ENCODE results near the gene SUSD3. TPM values are rescaled to one million over a fixed set of nuclear protein-coding genes. Genes with fewer than 3 reads are reported as not detected.

The SUSD3 gene
- total and polyA plus RNA-seq, 2 of the 4 experiments (the other 2 are of a cell fraction) = 0.54 to 1.5 TPM

- no peak overlapping the region for H2BK5ac ChIP-seq (ENCODE audit: low read depth, low read length, poor library complexity, severe bottlenecking)
- H2BK15ac ChIP-seq (ENCODE audit: low read depth, low read length) = no peak overlapping the region
- H3K4me3 ChIP-seq (ENCODE audit: insufficient read depth, low read depth, low read length) = no peak overlapping the region
- no peak overlapping the region for H3K9ac ChIP-seq (ENCODE audit: low read depth, low read length)
- no peak overlapping the region for H2AK5ac ChIP-seq (ENCODE audit: low read depth, low read length)
- no peak overlapping the region for H3K27ac ChIP-seq (ENCODE audit: insufficient read depth, low read length)
- no peak overlapping the region for H2AK9ac ChIP-seq (replicated peaks; ENCODE audit: low read depth, low read length, poor library complexity)
- H3K4ac ChIP-seq (ENCODE audit: low read depth, low read length) = no peak overlapping the region
- H3K9me3 ChIP-seq (ENCODE audit: control insufficient read depth, insufficient read depth, low read length) = no peaks in the 10 kb centered on the region
- no peak overlapping the region for H4K91ac ChIP-seq (ENCODE audit: insufficient read depth, low read depth, low read length)
- H3K4me1 ChIP-seq (ENCODE audit: control insufficient read depth, insufficient read depth, low read length) = peaks cover 19% of the 10 kb centered on the region
- ATAC-seq (ENCODE audit: low read depth) = no peak
- H4K5ac ChIP-seq (ENCODE audit: low read depth, low read length) = no peak overlapping the region
- no peak overlapping the region for H2AFZ ChIP-seq (replicated peaks; ENCODE audit: low read length, poor library complexity)
- no peak overlapping the region for H4K8ac ChIP-seq (ENCODE audit: low read depth in 2 of 2, low read length in 2 of 2)
- 97% methylated on average over 6 of the region's 10 CpGs; no CpG with 5 or more reads in 1 of the 2 experiments for WGBS, 2 experiments (ENCODE audit: extremely low coverage in 2 of 2, insufficient read length in 1 of 2)
- H4K20me1 ChIP-seq (ENCODE audit: insufficient read depth, low read length) = peaks cover 24% of the 10 kb centered on the region
- peaks cover 11 to 53% of the 10 kb centered on the region in 2 experiments for H3K79me1 ChIP-seq (ENCODE audit: low read depth in 1 of 2, low read length in 2 of 2)
- H3K27me3 ChIP-seq (ENCODE audit: control insufficient read depth, insufficient read depth, low read length) = no peaks in the 10 kb centered on the region
- no peak overlapping the region for H3K4me2 ChIP-seq (ENCODE audit: low read depth, low read length)
- ChIA-PET POLR2A (ENCODE audit: unreplicated experiment) (no interaction called here), CTCF (interaction anchor here (0.9 kb wide), 1 partner anchor 17 kb away, joined by 5 read pairs; no protein-coding TSS in a partner anchor)
- in situ Hi-C loops (cut with MboI; ENCODE audit: low sequenced_read_pairs) = no loop called here
- H2BK20ac ChIP-seq (ENCODE audit: low read depth, low read length) = no peak overlapping the region
- H3K36me3 ChIP-seq (ENCODE audit: control insufficient read depth, insufficient read depth, low read length) = peaks cover 23% of the 10 kb centered on the region
- intact Hi-C loops (cut with micrococcal nuclease) = no loop called here
- no peak overlapping the region for H3K14ac ChIP-seq (replicated peaks; ENCODE audit: low read depth, low read length)
- dilution Hi-C loops (cut with HindIII; ENCODE audit: low sequenced_read_pairs, unreplicated experiment) = no loop called here
- no peak overlapping the region for H3K23ac ChIP-seq (ENCODE audit: low read depth, low read length)
- H3K18ac ChIP-seq (ENCODE audit: low read depth, low read length) = no peak overlapping the region
- H3K9me1 ChIP-seq (ENCODE audit: insufficient read depth, low read length) = peaks cover 13% of the 10 kb centered on the region
- TF ChIP-seq FOS (IDR thresholded peaks at IDR 0.05; ENCODE audit: low read depth, low read length) = no peak
- TF ChIP-seq SMC3 (IDR thresholded peaks at IDR 0.05; ENCODE audit: low read depth, low read length) = no peak
- TF ChIP-seq RFX5 (IDR thresholded peaks at IDR 0.05; ENCODE audit: low read depth, low read length) = no peak
- no peak for TF ChIP-seq RAD21 (IDR thresholded peaks at IDR 0.05; ENCODE audit: low read length)
- no peak for TF ChIP-seq CHD1 (IDR thresholded peaks at IDR 0.05; ENCODE audit: low read depth, low read length)
- no peak for TF ChIP-seq RCOR1 (IDR thresholded peaks at IDR 0.05; ENCODE audit: insufficient replicate concordance, low read length)
- TF ChIP-seq POLR2A (IDR thresholded peaks at IDR 0.05; ENCODE audit: low read depth, low read length) = no peak
- TF ChIP-seq CEBPB (IDR thresholded peaks at IDR 0.05; ENCODE audit: low read depth, low read length) = no peak
- TF ChIP-seq NFE2L2 (IDR thresholded peaks at IDR 0.05; ENCODE audit: low read depth, low read length) = no peak
- TF ChIP-seq BHLHE40 (IDR thresholded peaks at IDR 0.05; ENCODE audit: low read depth, low read length) = no peak
- no peak for TF ChIP-seq ELK1 (IDR thresholded peaks at IDR 0.05; ENCODE audit: borderline replicate concordance, low read depth, low read length)
- TF ChIP-seq MAFK (IDR thresholded peaks at IDR 0.05; ENCODE audit: low read depth, low read length) = no peak
- no peak for TF ChIP-seq MXI1 (IDR thresholded peaks at IDR 0.05; ENCODE audit: borderline replicate concordance, low read depth, low read length)
- no peak for TF ChIP-seq MAZ (IDR thresholded peaks at IDR 0.05; ENCODE audit: borderline replicate concordance, low read depth, low read length)
- TF ChIP-seq USF2 (IDR thresholded peaks at IDR 0.05; ENCODE audit: low read depth, low read length) = no peak
- TF ChIP-seq CTCF (conservative IDR thresholded peaks at IDR 0.05; ENCODE audit: low read depth, low read length) = no peak
- BruUV-seq (replicated peaks) = no TSS peak
- H2BK120ac ChIP-seq (ENCODE audit: low read depth, low read length) = no peak overlapping the region
- DNase-seq = no peak
- H3K56ac ChIP-seq (ENCODE audit: extremely low read depth, insufficient read depth, low read length) = no peak overlapping the region
These were observed 66.9 kb downstream of the SUSD3 start for GRCh38 chr9:93125331-93125894.
